HG03060 (cell line): ENCODE measurements around the gene HSPA12B.

Experiments
- ATAC-seq: cut with Tn5 transposase; IDR thresholded peaks from one replicate; pipeline ENCODE4 v1.9.1; 2021; ENCODE audit warnings: low read depth, moderate number of reproducible peaks; ENCODE audit not compliant: unreplicated experiment

Gene HSPA12B

GRCh38 chr20:3702611-3703391 is 29.7 kb upstream of the HSPA12B start:
- no peak for ATAC-seq

DNA sequence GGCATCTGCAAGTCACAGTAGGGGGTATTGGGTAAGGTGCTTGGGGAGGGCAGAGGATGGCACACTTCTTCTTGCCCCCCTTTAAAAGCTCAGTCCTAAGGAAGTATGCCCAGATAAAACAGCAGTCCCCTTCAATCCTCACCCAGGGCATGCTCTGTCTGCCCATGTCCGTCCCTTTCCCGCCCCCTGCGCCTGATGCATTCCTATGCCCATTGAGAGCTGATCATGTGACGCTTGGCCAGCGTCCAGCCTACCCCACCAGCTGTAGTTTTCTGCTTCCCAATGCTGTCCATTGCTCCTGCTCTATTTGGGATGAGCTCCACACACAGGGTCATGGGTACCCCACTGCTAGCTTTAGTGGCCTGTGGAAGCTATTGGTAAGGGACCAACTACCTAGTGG is 28.4 kb upstream of the HSPA12B start:
- ATAC-seq, result no peak

- no peak for ATAC-seq
Observed at GRCh38 chr20:3705491-3705969, 27.0 kb upstream of the HSPA12B start.

DNA sequence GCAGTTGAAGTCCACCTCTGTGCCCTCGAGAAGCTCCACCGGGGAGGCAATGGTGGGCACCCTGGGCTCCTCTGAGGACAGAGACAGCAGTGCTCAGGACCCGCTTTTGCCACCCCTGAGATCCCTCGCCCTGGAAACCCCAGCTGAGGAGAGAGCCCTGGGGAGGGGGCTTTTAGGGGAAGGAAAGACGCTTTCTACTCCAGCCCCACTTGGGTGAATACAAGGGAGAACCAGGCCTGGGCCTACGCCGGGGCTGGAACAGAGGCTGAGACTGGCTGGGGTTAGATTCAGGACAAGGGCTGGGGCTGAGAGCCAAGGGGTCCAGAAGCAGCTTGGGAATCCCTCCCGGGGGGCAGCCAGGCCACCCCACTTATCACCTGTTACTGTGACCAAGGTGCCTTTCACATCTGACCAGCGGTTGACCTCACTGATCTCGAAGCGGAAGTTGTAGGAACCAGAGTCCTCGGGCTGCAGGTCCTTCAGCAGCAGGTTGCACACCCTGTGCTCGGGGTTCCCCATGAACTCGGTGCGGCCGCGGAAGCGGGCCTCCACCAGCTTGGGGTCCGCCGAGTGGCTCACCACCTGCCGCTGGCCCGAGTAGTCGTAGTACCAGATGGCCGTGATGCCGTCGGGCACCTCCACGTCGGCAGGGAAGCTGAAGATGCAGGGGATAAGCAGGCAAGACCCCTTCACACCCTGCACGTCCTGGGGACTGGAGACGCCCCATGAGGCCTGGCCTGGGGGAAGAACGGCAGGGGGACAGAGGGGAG is 26.3 kb upstream of the HSPA12B start:
- ATAC-seq, result no peak

DNA sequence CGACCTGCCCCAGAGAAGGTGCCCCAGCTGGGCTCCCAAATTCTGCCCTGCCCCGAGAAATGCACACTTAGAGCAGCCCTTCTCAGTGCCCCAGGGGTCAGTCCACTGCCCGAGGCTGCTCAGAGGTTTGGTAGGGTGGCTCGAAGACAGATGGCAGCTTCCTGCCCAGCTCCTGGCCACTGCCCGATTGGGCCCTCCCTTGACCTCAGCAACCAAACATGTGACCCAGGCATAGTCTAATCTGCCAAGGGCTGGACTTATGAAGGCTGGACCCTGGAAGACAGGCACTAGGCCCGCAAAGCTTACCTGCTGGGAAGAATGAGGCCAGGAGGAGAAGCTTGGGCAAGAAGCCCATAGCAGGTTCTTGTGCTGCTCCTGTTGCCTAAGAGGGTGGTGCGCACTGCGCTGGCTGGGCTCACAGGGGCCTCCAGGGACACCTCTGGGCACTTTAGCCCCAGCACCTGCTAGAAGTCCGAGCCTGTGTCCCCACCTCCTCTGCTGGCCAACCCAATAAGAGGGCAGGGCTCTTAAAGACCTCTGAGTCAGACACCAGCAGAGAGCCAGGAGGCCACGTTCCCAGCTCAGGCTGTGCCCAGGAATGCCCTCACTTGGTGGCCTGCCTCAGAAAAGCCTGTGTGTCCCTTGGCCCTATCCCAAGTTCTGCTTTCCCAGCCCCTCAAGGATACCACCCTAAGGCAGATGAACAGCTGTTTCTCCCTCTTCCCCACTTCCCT is 25.5 kb upstream of the HSPA12B start:
- no peak for ATAC-seq

DNA sequence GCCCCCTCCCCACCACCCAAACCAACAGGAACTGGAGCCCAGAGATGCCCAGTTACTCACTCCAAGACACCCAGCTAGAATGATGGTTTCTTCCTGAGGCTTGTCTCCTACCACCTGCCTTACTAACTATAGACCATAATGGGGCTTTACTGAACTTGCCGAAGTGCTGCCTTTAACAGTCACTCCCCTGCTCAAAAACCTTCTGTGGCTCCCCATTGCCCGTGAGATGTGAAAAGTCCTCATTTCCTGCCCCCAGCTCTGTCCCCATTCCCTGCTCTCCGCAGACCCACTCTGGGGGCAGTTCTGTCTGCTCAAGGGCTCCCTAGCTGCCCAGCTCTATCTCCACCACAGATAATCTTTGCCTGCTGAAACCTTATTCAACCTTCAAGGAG is 25.0 kb upstream of the HSPA12B start:
- ATAC-seq, result no peak

DNA sequence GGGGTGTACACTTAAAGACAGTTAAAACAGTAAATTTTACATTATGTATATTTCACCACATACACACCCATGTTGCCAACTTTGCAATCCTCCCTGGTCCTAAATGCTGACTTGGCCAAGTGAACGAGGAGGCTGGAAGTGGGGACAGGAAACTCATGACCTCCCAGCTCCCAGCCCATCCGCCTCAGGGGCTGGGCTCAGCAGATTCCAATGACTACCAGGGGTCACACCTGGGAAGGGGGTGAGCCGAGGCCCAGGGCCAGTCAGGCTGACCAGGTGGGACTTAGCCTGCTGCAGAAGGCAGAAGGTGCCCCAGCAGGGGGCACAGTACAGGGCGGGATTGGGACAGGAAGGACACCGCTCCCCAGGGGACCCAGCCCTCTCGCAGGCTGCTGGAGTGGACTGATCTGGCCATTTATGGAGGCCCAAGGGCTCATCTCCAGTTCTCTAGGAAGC is 22.4 kb upstream of the HSPA12B start:
- no peak for ATAC-seq

DNA sequence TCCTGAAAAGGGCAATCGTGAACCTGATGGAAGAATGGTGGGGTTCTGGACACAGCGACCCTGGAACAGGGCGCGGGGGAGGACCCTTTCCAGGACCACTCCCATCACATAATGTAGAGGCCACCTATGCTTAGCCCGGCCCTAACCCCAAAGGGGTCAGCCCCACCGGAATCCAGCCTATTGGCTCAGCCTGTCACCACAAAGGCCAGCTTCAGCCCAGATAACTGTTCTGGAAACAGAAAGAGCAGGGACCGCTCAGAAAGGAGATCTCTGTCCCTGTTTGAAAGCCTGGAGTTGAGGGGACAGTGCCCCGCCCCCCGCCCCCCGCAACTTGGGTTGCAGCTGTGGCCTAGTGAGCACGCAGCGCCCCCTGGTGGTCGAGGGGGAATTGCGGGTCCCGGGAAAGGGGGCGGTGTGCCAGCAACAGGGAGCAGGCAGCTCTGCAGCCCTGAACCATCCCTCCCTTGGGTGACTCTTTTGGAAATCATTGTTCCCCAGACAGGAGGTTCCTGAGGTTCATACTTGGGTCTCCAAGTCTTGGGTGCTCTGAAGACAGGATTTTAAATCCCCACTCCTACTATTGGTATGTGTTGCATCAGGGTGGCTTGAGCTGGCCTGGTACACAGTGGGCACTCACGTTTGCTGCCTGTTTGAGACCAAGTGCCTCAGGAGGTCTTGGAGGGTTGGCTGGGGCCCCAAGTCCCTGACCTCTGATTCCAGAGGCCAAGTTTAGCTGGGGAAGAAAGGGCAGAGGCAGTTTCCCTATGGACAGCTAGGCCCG is 21.6 kb upstream of the HSPA12B start:
- ATAC-seq, result no peak

GRCh38 chr20:3711484-3711941 is 21.0 kb upstream of the HSPA12B start:
- no peak for ATAC-seq

- ATAC-seq, result no peak
Observed at GRCh38 chr20:3712279-3712873, 20.1 kb upstream of the HSPA12B start, which contains the start of gene SIGLEC1. TSS of gene SIGLEC1 (minus strand) at chr20:3712600. CDS start at chr20:3707128, 5,472 bp downstream.

- ATAC-seq, result no peak
Observed at GRCh38 chr20:3714092-3714491, 18.4 kb upstream of the HSPA12B start.

- no peak for ATAC-seq
Observed at GRCh38 chr20:3716195-3716834, 16.2 kb upstream of the HSPA12B start.

DNA sequence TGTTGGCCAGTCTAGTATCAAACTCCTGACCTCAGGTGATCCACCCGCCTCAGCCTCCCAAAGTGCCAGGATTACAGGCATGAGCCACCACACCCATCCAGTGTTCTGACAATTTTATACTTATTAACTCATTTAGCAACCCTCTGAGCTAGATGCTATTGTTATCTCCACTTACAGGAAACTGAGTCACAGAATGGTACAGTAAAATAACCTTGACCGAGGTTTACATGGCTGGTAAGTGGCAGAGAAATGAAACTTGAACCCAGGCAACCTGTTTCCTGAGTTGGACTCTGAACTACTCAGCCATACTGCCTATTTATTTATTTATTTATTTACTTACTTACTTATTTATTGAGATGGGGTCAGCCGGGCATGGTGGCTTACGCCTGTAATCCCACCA is 13.4 kb upstream of the HSPA12B start:
- no peak for ATAC-seq

- no peak for ATAC-seq
Observed at GRCh38 chr20:3720068-3720467, 12.4 kb upstream of the HSPA12B start.

DNA sequence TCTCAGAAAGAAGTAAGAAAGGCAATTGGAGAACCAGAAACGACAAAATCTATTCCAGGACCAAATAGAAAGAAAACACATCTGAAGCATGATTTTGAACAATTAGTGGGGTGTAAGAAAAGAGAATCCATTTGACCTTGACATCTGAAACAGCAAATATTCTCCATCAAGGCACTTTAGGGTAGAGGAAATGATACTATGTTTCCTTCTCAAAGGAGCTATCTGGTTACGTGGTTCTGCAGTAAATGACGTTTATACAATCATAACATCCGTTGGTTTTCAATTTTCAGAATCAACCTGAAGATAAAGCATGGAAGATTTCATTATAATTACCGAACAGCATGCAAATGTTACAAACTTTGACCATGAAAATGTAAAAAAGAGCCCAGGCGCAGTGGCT is 11.9 kb upstream of the HSPA12B start:
- ATAC-seq, result no peak

DNA sequence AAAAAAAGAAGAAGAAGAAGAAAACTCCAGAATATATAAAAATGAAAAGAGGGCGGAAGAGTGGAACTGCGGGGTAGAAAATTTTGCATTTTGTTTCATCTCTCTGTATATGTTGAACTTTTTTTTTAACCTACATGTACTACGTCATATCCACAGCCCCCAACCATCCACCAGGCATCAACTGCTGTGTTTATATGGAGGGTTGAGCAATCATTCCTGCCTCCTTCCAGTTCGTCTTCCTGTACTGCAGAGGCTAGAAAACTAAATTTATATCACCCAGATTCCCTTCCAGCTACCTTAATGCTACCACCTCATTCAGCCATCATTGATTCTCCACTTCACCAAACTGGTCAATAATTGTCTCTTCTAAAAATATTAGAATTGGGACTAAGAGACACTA is 10.6 kb upstream of the HSPA12B start:
- no peak for ATAC-seq

GRCh38 chr20:3723284-3723683 is 9.2 kb upstream of the HSPA12B start:
- no peak for ATAC-seq

DNA sequence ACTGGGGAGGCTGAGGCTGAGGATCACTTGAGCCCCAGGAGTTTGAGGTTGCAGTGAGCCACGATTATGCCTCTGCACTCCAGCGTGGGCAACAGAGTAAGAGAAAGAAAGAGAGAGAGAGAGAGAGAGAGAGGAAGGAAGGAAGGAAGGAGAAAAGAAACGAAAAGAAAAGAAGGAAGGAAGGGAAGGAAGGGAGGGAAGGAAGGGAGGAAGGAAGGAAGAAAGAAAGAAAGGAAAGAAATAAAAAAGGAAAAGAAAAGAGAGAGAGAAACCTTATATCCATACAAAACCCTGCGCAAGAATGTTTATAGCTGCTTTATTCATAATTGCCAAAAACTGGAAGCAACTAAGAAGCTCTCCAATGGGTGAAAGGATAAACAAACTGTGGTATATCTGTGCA is 8.1 kb upstream of the HSPA12B start:
- ATAC-seq, result no peak

GRCh38 chr20:3727401-3728021 is 5.0 kb upstream of the HSPA12B start:
- no peak for ATAC-seq
